ENCODE measurements around the gene MARK2. TPM values are rescaled to one million over a fixed set of nuclear protein-coding genes. Genes with fewer than 3 reads are reported as not detected.

Gene MARK2
- total RNA-seq, 1 experiment from 2014 or later = 22.5 TPM

DNA sequence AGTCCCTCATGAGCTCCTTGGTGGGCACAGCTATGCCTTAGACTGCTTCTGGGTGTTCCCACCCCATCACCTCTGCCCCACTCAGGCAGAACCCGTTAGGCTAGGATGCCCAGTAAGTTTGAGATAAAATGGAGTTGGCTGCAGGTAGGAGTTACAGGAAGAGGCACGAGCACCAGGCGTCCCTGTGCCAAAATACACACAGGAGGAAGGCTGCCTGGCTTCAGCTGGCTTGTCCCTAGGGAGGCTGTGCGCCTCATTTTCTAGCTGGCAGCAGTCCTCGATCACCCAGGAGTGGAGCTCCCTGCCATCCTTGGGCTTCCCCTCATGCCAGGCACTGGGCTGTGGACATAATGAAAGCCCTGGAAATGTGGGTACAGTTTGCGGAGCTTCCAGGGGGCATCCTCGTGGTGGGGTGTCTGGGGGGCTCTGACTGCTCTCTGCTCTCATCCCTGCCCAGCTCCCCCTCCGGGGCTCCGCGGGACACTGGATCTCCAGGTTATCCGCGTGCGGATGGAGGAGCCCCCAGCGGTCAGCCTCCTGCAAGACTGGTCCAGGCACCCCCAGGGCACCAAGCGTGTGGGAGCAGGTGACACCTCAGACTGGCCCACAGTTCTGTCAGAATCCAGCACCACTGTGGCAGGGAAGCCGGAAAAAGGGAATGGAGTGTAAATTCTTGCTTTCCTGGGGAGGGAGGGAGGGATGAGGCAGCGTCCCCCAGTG lies 12.3 kb upstream of the MARK2 start:
- in situ Hi-C loops (cut with HindIII; ENCODE audit: low sequenced_read_pairs) = no loop called here
- DNase-seq (ENCODE audit: low spot score) = no peak

DNA sequence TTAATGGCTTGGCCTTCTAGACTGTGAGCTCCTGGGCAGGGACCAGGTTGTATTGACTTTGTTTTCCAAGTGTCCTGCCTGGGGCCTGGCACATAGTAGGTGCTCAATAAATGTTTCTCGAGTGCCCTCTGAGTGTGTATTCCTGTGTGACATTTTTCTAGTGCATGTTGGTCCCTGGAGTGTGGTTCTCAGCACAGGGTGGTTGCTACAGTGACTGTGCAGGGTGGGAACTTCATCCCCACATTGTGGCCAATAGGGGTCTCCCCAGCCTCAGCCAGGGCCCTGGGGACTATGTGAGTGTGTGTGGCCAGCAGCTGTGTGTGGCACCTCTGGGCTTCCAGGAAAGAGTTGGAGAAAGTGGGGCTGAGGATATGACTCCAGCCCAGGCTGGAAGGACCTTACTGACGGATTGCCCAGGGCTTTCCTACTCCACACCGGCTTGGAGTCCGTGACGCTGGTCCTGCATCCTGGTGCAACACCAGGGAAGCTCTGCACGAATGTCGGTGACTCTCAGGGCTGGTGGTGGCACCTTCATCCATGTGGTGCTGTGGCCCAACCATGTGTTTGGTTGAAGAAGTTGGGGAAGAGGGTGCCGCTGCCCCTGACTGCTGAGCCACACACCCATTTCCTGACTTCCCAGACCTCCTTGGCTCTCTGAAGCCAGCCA lies 9.0 kb upstream of the MARK2 start:
- DNase-seq (ENCODE audit: low spot score) = peak; percentile 47
- in situ Hi-C loops (cut with HindIII; ENCODE audit: low sequenced_read_pairs) = no loop called here

DNA sequence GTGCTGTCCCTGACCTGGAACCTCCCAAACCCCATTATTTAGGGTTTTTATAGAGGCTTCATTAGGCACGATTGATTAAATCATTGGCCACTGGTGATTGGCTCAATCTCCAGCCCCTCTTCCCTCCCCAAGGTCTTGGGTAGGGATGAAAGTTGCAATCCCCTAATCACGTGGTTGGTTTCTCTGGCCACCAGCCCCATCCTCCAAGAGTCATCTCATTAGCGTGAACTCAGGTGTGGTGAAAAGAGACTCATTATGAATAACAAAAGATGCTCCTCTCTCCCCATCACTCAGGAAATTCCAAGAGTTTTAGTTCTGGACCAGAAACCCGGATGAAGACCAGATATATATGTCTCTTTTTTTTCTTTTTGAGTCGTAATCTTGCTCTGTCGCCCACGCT lies 7.6 kb upstream of the MARK2 start:
- no peak for DNase-seq (ENCODE audit: low spot score)
- in situ Hi-C loops (cut with HindIII; ENCODE audit: low sequenced_read_pairs) = no loop called here

DNA sequence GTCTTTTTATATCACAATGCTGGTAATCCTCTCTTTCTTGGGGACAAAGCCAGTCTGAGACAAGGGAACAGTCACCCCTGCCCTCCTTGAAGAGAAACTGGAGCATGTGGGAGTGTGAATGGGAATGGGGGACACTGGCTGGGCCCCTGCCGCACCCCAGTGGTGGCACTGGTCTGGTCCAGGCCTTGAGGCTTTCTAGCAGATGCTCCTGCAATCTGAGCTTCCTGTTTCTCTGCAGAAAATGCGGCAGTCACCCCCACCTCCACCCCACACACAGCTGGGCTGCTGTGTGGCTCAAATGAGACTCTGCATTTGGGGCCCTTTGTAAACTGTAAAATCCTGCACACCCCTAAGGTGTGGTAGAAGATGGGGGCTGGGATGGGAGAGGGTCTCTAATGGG lies 6.6 kb upstream of the MARK2 start:
- in situ Hi-C loops (cut with HindIII; ENCODE audit: low sequenced_read_pairs) = no loop called here

DNA sequence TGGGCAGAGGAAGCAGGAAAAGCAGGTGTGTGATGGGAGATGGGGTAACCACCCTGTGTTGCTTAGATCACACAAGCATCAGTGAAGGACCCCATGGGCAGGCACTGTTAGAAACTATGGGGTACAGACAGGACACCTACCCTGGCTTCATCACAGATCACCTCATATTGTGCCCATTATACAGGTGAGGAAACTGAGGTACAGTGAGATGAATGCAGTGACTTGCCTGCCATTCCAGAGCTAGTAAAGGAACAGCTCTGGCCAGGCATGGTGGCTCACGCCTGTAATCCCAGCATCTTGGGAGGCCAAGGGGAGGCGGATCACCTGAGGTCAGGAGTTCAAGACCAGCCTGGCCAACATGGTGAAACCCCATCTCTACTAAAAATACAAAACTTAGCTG lies 5.9 kb upstream of the MARK2 start:
- DNase-seq (ENCODE audit: low spot score) = no peak
- in situ Hi-C loops (cut with HindIII; ENCODE audit: low sequenced_read_pairs) = no loop called here

More for the DNA sequence above, 6.6 kb upstream of the MARK2 start:
- DNase-seq (ENCODE audit: low spot score) = no peak

DNA sequence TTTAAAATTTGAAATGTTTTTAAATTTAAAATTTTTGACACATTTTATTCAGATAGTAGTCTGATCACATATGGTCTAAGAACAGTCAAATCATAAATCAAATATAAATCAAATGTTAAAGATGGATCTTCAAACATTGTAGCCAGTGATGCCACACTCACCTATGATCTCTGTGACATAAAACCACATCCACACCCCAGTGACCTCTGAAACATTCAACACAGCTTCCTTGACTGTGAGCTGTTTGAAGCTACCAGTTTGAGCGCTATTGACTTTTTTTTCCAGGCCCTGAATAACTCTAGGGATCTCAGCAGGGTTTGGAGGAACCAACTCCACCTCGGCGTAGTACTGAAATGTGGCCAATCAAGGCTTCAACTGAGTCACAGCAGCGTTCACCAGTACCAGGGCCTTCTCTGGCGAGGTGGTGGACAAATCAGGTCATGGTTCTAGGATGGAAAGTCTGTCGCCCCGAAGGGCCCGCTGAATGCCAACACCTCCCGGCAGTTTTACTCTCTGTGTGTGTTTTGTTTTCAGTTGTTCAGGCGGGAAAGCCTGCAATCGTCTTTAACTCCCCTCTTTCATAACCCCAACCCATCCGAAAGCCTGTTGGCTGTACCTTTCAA lies 4.3 kb upstream of the MARK2 start:
- no peak for DNase-seq (ENCODE audit: low spot score)
- in situ Hi-C loops (cut with HindIII; ENCODE audit: low sequenced_read_pairs) = loop anchor here (5.0 kb wide), 1 partner anchor 78 kb away; no protein-coding TSS in a partner anchor

DNA sequence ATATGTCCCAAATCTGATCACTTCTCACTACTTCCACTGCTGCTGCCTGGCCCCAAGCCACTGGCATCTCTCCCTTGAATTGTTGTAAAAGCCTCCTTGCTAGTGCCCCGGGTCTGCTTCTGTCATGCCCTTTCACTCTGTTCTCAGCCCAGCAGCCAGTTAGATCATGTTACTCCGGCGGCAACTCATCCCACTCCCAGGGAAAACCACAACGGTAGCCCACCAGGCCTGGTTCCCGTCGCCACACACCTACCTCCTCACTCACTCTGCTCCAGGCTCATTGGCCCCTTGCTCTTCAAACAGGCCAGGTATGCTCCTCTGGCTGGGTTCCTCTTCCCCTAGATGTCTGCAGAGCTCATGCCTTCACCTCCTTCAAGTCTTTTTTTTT lies 3.8 kb upstream of the MARK2 start:
- in situ Hi-C loops (cut with HindIII; ENCODE audit: low sequenced_read_pairs) = loop anchor here (5.0 kb wide), 1 partner anchor 77 kb away; no protein-coding TSS in a partner anchor
- DNase-seq (ENCODE audit: low spot score) = no peak

DNA sequence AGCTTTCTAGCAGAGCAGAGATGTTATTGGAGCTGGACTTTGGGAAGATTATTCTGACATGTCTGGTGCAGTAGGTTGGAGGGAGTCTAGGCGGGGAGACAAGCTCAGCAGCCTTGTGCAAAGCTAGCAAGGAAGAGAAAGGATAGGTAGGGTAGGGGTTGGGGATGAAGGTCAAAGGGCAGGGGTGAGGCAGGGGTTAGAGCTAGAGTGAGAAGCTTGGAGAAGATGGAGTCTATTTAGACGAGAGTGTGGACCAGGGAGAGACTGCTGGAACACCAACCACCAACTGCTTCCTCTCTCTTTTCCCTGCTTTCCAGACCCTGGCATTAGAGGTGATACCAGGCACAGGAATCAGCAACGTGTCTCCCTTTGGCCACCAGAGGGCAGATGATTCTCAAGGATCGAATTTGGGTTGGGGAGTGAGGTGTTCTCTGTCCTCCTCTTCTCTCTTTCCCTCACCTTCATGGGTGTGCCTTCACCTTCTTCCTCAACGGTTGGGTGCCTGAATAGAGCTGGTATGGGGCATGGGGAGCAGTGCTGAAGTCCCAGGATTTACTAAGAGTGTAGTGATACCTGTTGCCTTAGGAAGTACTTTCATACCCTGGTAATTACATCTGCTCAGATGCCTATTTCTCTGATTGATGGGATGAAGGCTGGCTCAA lies 1.8 kb upstream of the MARK2 start:
- peak; percentile 94 for DNase-seq (ENCODE audit: low spot score)
- in situ Hi-C loops (cut with HindIII; ENCODE audit: low sequenced_read_pairs) = loop anchor here (5.0 kb wide), 1 partner anchor 75 kb away; no protein-coding TSS in a partner anchor

DNA sequence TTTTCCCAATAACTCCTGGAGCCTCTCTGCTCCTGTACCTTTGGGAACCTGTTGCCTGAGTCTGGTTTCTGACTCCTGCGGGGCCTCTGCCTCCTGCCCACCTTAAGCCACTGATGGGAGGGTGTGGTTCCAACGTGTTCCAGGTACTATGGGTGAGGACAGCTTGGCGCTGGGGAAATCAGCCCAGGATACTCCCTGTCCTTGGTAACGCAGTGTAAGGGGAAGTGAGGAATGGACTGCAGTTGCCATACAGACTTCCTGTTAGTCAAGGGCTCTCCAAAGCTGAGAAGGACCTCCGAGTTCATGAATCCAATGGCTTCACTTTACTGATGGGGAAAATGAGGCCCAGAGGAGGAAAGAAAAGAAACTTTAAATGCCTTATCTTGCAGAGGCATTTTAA lies 1.2 kb upstream of the MARK2 start:
- in situ Hi-C loops (cut with HindIII; ENCODE audit: low sequenced_read_pairs) = loop anchor here (5.0 kb wide), 1 partner anchor 75 kb away; no protein-coding TSS in a partner anchor
- DNase-seq (ENCODE audit: low spot score) = peak; percentile 11

DNA sequence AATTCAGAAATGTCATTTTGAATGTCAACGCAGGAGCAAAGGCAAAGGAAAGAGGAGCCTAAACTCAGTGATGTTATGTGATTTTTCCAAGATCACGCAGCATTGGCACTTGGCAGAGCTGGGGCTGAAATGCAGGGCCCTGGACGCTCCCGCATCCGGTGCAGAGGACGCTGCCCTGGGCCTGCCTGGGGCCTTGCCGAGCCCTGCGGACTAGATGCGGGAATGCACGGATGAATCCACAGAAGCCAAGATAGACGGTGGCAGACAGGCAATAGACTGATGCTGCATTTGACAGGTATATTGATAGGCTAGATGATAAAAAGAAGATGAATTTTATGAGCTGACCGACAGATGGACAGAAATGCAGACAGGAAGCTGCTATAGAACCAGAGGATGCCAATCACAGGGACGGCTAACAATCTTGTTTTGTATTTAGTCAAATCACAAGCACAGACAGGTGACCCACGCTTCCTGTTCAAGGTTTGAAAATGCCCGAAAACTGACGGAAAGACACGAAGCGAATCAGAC lies 696 bp upstream of the MARK2 start:
- in situ Hi-C loops (cut with HindIII; ENCODE audit: low sequenced_read_pairs) = loop anchor here (5.0 kb wide), 1 partner anchor 74 kb away; no protein-coding TSS in a partner anchor
- no peak for DNase-seq (ENCODE audit: low spot score)

DNA sequence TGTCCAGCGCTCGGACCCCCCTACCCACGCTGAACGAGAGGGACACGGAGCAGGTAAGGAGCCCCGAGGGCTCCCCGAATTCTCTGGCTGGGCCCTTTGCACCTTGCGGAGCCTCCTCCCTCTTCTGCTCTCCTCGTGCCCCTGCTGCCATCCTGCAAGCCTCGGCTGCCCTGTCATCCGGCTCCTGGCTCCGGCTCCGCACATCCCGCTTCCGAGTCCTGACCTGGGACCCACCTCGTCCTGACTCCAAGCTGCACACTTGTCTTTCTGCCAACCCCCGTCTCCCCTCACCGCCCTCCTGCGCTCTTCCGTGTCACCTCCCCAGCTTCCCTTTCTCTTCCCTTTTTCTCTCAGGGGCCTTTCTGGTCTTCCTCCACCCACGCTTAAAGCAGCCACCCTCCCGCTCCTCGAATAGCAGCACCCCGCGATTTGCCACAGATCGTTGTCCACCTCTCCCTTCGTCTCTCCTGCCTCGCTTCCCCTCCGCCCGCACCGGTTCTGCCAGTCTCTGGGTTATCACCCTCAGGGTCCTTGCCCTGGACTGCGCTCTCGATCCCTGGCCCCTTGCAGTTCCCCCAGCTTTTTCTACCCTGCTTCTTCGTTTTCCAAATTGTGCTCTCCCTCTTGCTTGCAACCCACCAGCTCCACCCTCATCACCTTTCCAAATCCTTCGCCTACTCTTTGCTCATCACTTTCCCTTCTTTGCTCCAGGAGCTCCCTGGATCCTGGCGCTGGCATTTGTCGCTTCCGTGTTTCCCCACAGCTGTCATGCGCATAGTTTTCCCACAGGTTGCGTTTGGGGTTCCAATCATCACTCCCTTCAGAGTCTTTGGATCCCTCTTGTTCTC lies 822 bp downstream of the MARK2 start:
- DNase-seq (ENCODE audit: low spot score) = peak; percentile 24
- in situ Hi-C loops (cut with HindIII; ENCODE audit: low sequenced_read_pairs) = loop anchor here (5.0 kb wide), 1 partner anchor 73 kb away; no protein-coding TSS in a partner anchor

DNA sequence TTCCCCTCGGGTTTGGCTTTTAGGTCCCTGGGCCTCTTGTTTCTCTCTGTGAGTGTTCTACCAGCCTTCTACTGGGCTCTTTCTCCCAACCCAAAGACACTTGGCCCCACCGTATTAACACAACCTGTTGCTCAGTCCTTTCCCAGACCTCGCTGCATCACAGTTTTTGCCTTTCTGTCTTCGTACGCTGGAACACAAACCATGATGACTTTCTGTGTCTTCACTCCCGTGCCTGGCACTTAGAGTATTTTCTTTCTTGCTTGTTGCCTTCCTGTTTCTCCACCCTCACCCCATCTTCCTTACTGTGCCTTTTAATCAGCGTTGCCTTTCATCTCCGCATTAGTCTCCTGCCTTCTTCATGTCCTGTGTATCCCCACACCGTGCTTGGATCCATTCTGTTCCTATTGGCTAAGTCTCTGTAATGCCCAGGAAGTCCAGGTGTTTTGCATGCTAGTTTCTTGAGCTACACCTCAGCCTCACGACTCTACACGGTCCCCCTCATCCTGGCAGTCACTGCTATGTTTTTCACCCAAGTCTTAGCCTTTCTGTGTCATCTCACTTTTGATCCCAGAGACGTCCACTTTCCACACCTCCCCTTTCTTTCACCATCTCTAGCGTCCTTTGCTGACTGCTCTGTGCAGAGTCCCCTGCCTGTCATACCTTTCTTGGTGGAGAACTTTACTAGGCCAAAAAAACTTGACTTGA lies 1.6 kb downstream of the MARK2 start:
- in situ Hi-C loops (cut with HindIII; ENCODE audit: low sequenced_read_pairs) = no loop called here
- no peak for DNase-seq (ENCODE audit: low spot score)

DNA sequence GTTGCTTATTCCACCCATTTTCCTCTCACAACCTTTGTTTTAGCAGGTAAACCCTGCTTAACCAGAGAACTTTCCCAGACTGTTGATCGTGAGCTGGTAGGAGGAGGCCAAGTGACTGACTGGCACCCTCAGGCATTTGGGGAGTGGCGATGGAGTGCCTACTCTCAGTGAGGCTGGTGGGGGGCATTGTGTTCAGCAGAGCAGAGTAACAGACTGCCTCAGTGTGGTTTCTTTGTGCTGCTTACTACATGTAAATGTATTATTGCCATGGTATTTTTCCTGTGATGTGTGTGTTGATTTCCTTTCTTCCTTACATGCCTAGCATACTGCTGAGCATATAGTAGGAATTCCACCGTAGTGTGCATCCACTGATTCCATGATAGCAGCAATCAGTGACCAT lies 2.6 kb downstream of the MARK2 start:
- DNase-seq (ENCODE audit: low spot score) = peak; percentile 57
- in situ Hi-C loops (cut with HindIII; ENCODE audit: low sequenced_read_pairs) = no loop called here

DNA sequence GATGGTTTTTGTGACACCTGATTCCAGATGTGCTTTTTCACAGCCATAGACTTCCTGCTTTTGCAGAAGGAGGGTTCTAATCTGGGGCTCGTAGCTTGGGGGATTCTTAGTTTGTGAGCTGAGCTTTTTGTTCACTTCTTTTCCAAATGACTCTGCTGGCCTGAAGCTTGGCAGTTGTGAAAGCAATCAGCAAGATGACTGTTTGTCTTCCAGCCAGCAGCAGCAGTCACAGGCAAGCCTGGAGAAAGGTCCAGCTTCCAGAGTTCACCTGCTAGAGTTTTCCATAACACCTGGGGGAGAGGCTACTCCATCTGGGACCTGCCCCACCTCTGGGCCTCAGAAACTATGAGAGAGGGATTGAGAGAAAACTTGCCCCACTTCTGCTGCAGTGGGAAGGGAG lies 4.1 kb downstream of the MARK2 start:
- in situ Hi-C loops (cut with HindIII; ENCODE audit: low sequenced_read_pairs) = no loop called here
- no peak for DNase-seq (ENCODE audit: low spot score)

DNA sequence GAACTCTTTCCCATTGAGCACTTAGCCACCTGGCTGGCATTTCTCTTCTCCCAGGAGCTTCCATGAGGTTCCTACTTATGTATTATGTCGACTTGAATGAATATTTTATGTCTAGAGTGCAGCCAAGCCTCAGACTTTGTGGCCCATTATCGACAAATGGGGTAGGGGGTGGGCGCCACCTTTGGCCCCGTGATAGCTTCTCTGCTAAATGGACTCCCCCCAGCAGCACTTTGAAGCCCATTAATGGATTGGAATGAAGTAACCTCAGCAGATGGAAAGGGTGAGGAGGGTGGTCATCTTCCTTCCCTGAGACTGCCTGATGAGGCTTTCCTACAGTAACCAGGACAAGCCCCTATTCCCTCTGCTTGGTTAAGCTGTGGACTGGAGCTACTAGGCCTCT lies 5.9 kb downstream of the MARK2 start:
- no peak for DNase-seq (ENCODE audit: low spot score)
- in situ Hi-C loops (cut with HindIII; ENCODE audit: low sequenced_read_pairs) = no loop called here

DNA sequence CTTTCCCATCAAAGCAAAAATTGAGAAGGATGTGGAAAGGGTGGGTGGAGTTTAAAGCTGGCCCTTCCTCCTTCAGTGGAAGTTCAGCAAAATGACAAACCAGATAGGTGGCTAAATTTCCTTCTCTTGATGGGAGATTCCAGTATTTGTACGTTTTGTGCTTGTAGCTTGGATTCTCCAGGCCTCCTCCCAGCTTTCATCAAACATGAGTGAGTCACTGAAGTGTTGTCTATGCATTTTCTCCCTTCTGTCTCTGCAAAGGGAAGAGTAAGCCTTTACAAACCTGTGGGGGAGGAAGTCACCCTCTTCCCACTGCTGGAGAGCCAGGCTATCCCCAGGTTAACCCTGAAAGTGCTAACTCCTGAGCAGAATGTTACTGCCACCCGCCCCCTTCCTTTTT lies 6.4 kb downstream of the MARK2 start:
- in situ Hi-C loops (cut with HindIII; ENCODE audit: low sequenced_read_pairs) = no loop called here
- DNase-seq (ENCODE audit: low spot score) = no peak

DNA sequence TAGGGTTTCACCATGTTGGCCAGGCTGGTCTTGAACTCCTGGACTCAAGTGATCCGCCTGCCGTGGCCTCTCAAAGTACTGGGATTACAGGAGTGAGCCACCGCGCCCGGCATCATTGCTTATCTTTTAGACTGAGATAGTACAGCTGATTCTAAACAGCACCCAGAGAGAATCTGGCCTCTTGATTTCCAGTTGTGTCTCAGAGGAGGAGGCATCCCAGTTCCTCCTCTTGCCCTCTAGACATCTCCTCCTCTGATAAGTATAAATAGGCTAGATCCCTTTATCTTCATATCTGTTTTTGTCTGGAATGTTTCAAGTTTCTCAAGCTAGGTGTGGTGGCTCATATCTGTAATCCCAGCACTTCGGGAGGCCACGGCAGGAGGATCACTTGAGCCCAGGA lies 7.0 kb downstream of the MARK2 start:
- in situ Hi-C loops (cut with HindIII; ENCODE audit: low sequenced_read_pairs) = no loop called here
- DNase-seq (ENCODE audit: low spot score) = no peak

DNA sequence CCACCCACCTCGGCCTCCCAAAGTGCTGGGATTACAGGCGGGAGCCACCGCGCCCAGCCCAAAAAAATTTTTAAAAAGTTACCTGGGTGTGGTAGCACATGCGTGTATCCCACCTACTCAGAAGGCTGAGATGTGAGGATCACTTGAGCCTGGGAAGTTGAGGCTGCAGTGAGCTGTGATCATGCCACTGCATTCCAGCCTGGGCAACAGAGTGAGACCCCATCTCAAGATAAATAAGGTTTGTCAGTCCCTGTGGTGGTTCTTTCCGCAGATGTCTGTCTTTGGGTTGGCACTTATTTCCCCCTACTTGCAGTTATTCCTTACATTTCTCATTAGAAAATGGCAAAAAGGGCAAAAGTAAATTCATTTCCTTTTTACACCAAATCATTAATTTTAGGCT lies 8.0 kb downstream of the MARK2 start:
- DNase-seq (ENCODE audit: low spot score) = no peak
- in situ Hi-C loops (cut with HindIII; ENCODE audit: low sequenced_read_pairs) = no loop called here
